ENCODE measurements around the gene COMP.
"Not testable (repeated sequence)": the region's sequence is repeated elsewhere in the genome, so short reads cannot be mapped to it uniquely, and the experiment has no call there.

COMP gene

GRCh38 chr19:18790566-18791314 lies at the start of gene COMP:
COMP (minus strand) TSS chr19:18791305; CDS start chr19:18791269, 36 bp downstream.
- DNase-seq (ENCODE audit: low read depth), result no peak

DNA sequence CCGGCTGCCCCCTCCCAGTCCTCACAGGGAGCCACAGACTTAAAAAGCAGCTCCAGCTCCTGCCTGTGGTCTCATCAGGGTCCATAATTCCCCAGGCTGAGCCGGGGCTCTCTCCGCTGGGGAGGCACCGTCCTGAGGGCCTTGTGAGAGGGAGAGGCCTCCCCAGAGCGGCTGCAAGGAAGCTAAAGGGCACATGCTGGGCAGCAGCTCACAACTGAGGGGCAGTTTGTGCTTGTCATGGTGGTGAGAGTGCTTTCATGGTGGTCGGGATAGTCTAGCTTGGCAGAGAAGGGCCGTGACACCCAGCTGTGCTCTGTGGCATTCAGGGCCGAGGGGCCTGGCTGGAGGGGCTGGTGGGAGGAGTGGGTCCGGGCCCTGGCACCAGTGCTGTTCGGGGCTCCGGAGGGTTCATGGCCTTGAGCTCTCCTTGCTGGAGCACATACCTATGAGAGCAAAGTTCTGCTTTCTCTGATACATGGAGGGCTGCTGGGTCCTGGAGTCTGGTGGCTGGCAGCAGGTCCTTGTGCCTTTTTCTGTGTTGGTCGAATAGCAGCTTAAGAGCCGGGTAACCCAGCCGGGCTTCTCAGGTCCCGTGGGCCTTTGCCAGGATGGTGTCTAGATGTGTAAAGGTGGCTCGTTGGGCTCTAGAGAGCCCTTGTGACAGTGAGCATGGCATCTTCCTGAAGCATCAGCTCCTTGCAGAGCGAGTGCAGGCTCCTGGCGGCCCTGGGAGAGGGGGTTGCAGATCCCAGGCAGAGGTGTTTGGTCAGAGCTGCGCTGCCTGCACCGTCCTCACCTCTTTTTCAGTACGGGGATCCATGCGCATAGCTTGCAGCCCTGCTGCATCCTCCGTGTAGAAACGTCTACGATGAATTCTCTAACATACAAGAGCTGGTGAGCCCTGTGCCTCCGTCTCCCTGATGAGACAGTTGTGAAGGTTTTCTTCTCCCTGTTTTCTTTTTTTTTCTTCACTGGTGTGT lies 49.5 kb upstream of the COMP start:
- no peak for DNase-seq (ENCODE audit: low read depth)

DNA sequence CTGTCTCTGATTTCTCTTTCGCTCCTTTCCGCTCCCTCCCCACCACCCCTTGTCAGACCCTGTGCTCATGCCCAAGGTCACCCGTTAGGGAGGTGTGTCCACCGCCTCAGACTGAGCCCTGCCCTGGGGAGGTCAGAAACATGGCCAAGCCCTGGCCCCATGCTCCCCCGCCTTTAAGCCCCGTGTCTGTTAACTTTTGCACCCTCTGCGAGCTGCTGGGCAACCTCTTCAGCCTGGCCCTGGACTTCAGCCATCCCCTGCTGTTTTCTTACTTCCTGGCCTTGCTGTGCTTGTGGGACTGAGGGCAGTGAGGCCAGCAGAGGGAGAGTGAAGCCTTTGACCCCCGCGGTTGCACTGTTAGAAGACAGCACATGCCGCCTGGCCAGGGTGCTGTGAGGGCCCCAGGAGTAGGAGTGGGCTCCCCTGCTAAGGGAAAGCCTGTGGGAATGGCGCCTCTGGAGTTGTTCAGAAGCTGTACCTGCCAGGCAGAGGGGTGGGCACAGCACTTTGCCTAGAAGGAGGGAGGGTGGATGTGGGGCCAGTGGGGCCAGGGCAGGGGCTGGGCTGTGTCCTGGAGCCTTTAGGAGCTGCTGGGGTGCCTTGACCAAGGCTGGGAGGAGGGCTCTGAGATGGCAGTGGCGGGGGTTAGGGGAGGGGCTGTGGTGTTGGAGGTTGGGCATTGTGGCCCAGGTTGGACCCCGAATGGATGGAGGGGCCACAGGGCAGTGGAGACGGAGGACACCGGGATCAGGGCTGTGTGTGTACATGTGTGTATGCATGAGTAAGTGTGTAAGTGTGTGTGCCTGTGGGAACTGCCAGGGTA lies 48.6 kb upstream of the COMP start:
- no peak for DNase-seq (ENCODE audit: low read depth)

DNA sequence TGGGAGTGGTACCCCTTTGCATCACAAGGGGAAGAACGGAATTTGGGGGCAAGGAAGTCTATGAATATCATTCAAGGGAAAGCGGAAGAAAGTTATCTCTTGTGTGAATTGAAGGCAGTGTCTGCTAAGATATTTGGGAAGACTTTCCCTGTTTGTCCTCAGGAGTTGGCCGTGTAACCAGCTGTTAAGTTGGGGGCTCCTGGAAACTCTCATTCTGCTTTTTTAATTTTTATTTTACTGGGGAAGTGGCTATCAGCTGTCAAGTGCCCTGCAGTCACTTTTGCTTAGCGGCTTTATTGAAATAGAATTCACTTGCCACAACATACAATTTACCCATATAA lies 43.5 kb upstream of the COMP start:
- DNase-seq (ENCODE audit: low read depth), result no peak

- no peak for DNase-seq (ENCODE audit: low read depth)
These were observed 42.9 kb upstream of the COMP start for GRCh38 chr19:18833849-18834643.

GRCh38 chr19:18833141-18833476 lies 42.0 kb upstream of the COMP start:
- no peak for DNase-seq (ENCODE audit: low read depth)

- DNase-seq (ENCODE audit: low read depth), result no peak
These were observed 41.4 kb upstream of the COMP start for GRCh38 chr19:18832306-18833140.

DNA sequence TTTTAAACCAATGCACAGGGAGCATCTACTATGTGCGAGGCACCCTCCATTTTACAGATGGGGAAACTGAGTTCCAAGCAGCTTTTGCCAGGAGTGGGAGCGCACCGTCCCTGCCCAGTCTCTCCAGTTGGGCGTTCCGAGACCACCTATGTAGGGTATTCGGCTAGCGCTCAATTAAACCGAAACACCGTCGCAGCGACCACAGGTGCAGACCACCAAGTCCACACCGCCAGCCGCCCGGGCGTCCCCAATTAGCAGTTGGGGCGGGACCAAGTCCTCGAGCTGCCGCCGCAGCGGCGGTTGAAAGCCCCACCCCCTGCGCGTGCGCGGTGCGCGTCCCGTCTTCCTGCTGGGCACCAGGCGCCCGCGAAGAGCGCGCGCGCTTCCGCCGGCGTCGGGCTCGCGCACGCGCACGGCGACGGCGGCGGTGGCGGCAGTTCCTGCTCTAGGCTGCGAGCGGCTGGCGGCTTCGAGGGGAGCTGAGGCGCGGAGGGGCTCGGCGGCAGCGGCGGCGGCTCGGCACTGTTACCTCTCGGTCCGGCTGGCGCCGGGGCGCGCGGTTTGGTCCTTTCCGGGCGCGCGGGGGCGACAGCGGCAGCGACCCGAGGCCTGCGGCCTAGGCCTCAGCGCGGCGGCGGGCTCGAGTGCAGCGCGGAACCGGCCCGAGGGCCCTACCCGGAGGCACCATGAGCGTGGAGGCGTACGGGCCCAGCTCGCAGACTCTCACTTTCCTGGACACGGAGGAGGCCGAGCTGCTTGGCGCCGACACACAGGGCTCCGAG lies 40.6 kb upstream of the COMP start, which contains the start of gene UPF1:
TSS of gene UPF1 (plus strand) at position 436 of the 782 bp plus-strand sequence. CDS start at position 687, 251 bp downstream.
- peak; percentile 93 for DNase-seq (ENCODE audit: low read depth)

DNA sequence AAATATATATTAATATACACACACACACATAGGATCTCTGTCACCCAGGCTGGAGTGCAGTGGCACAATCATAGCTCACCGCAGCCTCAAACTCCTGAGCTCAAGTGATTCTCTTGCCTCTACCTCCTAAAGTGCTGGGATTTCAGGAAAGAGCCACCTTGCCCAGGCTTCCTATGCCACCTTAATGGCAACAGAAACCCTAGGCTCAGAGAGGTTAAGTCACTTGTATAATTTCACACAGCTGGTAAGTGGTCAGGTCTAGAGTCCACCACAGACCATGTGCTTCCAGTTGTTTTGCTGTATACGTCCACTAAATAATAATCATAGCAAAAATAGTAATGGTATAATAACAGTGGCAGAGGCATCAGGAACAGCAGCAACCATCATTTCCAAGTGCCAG lies 39.4 kb upstream of the COMP start:
- no peak for DNase-seq (ENCODE audit: low read depth)

GRCh38 chr19:18828786-18829185 lies 37.7 kb upstream of the COMP start:
- no peak for DNase-seq (ENCODE audit: low read depth)

- no peak for DNase-seq (ENCODE audit: low read depth)
These were observed 26.5 kb upstream of the COMP start for GRCh38 chr19:18817574-18817973.

GRCh38 chr19:18816645-18817044 lies 25.5 kb upstream of the COMP start:
- not testable (repeated sequence) for DNase-seq (ENCODE audit: low read depth)

DNA sequence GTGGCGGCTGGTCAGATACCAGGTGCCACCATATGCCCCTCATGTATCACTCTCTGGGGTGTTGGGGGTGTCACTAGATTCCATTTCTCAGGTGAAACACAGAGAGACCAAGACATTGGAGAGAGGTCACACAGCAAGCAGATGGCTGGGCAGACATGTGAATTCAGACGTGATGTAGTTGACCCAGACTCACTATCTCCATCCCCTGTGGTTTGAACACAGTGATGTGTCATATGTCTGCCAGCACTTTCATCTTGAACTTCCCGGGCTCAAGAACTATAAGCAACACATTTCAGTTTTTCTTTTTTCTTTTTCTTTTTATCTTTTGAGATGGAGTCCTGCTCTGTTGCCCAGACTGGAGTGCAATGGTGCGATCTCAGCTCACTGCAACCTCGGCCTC lies 24.6 kb upstream of the COMP start:
- no peak for DNase-seq (ENCODE audit: low read depth)

DNA sequence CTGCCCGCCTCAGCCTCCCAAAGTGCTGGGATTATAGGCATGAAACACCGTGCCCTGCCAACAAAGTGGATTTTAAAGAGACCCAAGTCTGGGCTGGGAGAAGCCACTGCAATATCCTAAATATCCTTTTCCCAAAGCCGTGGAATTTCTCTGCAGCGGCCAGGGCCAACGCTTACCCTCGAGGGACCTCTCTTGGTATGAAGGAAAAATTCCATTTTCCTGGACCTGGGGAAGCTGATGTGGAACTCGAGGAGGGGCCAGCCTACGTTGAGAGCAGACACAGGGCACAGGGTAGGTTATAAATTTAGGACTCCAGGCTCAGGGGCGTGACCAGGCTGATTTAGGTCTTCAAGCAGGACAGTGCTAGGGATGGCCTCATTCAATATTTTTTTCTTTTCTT lies 23.0 kb upstream of the COMP start:
- no peak for DNase-seq (ENCODE audit: low read depth)

DNA sequence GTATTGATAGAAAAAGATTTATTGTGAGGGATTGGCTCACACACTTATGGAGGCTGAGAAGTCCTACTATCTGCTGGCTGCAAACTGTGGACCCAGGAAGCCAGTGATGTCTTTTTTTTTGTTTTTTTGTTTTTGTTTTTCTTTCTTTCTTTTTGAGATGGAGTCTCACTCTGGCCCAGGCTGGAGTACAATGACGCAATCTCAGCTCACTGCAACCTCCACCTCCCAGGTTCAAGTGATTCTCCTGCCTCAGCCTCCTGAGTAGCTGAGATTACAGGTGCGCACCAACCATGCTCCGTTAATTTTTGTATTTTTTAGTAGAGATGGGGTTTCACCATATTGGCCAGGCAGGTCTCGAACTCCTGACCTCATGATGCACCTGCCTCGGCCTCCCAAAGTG lies 20.5 kb upstream of the COMP start:
- DNase-seq (ENCODE audit: low read depth), result not testable (repeated sequence)

DNA sequence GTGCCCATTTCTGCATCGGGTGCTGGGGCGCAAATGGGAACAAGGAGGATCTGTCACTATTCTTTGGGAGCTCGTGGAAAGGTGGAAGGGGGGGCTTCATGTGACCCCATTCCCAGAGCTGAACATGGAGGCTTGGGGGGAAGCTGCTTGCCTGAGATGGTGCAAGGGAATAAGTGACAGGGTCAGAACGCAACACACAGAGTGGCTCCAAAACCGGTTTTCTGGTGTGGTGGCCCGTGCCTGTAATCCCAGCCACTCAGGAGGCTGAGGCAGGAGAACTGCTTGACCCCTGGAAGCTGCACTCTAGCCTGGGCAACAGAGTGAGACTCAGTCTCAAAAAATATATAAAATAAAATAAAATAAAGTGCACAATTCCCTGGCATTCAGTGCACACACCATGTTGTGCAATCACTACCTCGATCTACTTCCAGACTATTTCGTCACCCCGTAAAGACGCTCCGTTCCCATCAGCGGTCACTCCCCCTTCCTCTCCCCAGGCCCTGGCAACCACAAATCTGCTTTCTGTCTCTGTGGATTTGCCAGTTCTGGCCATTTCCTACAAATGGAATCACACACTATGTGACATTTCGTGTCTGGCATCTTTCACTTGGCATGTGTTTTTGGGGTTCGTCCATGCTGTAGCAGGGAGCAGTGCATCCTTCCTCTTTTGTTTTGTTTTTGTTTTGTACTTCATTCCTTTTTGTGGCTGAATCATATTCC lies 18.2 kb upstream of the COMP start:
- DNase-seq (ENCODE audit: low read depth), result no peak

DNA sequence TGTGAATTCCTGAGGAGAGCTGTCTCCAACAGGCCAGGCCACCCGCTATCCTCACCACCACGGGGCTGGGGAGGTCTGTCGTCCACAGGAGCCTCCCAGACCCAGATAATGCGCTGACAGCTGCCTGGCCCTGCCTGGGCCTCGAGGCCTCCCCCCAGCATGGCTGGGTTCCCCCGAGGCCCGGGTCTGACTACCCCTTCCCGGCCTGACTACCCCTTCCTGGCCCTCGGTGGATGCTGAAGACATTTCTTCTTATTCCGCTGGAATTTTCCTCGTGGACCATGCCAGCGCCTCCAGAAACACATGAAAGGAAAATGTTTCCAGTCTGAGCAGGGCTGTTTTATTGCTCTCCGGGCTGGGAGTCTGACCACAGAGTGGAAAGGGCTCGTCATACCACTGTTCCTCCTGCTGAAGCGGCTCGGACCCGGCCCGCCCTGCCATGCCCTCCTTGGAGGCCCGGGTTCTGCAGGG lies 16.8 kb upstream of the COMP start:
- DNase-seq (ENCODE audit: low read depth), result no peak

GRCh38 chr19:18804643-18805042 lies 13.5 kb upstream of the COMP start:
- no peak for DNase-seq (ENCODE audit: low read depth)

DNA sequence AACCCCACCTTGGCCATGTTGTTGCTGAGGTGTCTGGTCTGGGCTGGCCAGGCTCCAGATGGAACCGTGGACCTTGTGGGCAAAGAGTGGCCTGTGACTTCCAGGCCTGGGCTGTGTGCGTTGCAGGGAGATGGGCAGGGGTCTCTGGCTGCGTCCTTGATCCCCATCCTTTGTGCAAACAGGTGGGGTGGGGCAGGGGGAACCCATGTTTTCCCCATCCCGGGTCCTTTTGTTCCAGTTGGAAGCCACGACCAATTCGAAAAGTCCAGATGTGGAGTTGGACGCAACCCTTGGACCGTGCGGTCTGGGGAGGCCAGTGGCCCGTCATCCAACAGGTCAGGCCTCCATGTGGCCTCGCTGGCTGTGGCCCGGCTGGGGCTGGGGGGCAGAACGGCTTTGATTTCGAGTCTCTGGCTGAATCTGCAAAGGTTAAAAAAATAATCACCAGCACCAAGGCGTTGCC lies 13.1 kb upstream of the COMP start:
- DNase-seq (ENCODE audit: low read depth), result no peak
